ENCODE data around the gene PRPF40B. TPM values are rescaled to one million over a fixed set of nuclear protein-coding genes. Genes with fewer than 3 reads are reported as not detected.

Gene PRPF40B
- total and polyA plus RNA-seq, 9 of the 15 experiments (the other 6 are each of a cell fraction or from before 2014, with no cell fraction given) = 0.55 to 10.6 (median 4.8) TPM

DNA sequence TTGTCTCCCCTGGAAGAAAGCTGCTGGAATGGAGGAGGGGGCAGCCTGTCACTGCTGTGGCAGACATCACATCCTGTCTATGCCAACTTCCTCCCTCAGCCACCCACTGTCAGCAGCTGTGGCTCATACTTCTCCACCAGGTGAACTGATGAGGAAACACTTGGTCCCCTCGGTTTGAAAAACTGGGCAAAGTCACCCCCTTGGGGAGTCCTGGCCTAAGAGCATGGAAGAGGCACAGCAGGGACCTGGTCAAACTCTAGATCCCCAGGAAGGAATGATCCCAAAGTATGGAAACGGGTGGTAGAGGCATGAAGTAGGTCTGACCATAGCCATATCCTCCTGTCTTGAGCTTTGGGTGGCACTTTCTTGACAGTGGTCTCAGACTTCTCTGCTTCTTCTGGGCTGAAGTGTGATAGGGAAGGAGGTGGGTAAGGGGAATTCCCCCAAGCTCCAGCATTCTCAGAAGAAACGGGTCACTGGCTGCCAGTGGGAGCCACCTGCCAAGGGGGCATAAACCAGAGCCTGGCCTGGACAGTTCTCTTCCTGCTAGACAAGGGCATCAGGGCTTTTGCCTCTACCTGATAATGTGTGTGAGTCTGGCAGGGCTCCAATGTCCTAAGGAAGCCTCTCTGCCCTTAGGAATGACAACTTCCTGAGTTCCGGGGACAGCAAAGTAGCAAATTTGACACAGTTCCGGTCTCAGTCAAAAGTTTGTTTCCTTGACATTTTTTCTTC is 47.8 kb downstream of the PRPF40B start (continued):
- peak; percentile 70 for TF ChIP-seq NFIC (IDR thresholded peaks at IDR 0.05)
- TF ChIP-seq, protein P1, sequence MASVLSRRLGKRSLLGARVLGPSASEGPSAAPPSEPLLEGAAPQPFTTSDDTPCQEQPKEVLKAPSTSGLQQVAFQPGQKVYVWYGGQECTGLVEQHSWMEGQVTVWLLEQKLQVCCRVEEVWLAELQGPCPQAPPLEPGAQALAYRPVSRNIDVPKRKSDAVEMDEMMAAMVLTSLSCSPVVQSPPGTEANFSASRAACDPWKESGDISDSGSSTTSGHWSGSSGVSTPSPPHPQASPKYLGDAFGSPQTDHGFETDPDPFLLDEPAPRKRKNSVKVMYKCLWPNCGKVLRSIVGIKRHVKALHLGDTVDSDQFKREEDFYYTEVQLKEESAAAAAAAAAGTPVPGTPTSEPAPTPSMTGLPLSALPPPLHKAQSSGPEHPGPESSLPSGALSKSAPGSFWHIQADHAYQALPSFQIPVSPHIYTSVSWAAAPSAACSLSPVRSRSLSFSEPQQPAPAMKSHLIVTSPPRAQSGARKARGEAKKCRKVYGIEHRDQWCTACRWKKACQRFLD (CRISPR knock-in tag; IDR thresholded peaks at IDR 0.05) = 0 out of 2 replicates have a peak, but pooled peaks have one; percentile 17
- TF ChIP-seq, protein P2, sequence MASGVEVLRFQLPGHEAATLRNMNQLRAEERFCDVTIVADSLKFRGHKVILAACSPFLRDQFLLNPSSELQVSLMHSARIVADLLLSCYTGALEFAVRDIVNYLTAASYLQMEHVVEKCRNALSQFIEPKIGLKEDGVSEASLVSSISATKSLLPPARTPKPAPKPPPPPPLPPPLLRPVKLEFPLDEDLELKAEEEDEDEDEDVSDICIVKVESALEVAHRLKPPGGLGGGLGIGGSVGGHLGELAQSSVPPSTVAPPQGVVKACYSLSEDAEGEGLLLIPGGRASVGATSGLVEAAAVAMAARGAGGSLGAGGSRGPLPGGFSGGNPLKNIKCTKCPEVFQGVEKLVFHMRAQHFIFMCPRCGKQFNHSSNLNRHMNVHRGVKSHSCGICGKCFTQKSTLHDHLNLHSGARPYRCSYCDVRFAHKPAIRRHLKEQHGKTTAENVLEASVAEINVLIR (CRISPR knock-in tag; IDR thresholded peaks at IDR 0.05) = peak; percentile 29; the same call in 1 of the 2 replicates
- no peak for TF ChIP-seq MEF2A (IDR thresholded peaks at IDR 0.05; ENCODE audit: control insufficient read depth, low read depth, low read length)
- TF ChIP-seq ZNF197 (CRISPR knock-in tag; IDR thresholded peaks at IDR 0.05; ENCODE audit: low read depth) = no peak
- no peak for TF ChIP-seq TAL1 (IDR thresholded peaks at IDR 0.05)
- TF ChIP-seq, protein P3, sequence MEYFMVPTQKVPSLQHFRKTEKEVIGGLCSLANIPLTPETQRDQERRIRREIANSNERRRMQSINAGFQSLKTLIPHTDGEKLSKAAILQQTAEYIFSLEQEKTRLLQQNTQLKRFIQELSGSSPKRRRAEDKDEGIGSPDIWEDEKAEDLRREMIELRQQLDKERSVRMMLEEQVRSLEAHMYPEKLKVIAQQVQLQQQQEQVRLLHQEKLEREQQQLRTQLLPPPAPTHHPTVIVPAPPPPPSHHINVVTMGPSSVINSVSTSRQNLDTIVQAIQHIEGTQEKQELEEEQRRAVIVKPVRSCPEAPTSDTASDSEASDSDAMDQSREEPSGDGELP (CRISPR knock-in tag; IDR thresholded peaks at IDR 0.05; ENCODE audit: borderline replicate concordance) = no peak
- no peak for TF ChIP-seq PML (IDR thresholded peaks at IDR 0.05; ENCODE audit: low read length)
- no peak for TF ChIP-seq ARID1B (IDR thresholded peaks at IDR 0.05)
- TF ChIP-seq ZBTB17 (CRISPR knock-in tag; IDR thresholded peaks at IDR 0.05) = 0 out of 2 replicates have a peak, but pooled peaks have one; percentile 17
- 0 out of 4 replicates have a peak, but pooled peaks of 1 of the 2 experiments have one; percentile 20 for TF ChIP-seq MAZ (CRISPR knock-in tag; conservative IDR thresholded peaks at IDR 0.05 in 1 of 2, IDR thresholded peaks at IDR 0.05 in 1 of 2)
- no peak for TF ChIP-seq MXI1 (IDR thresholded peaks at IDR 0.05; ENCODE audit: low read depth, low read length)
- TF ChIP-seq ZNF589 (CRISPR knock-in tag; IDR thresholded peaks at IDR 0.05; ENCODE audit: low read depth) = no peak
- TF ChIP-seq THRAP3 (IDR thresholded peaks at IDR 0.05; ENCODE audit: borderline replicate concordance) = no peak
- TF ChIP-seq, protein P4, sequence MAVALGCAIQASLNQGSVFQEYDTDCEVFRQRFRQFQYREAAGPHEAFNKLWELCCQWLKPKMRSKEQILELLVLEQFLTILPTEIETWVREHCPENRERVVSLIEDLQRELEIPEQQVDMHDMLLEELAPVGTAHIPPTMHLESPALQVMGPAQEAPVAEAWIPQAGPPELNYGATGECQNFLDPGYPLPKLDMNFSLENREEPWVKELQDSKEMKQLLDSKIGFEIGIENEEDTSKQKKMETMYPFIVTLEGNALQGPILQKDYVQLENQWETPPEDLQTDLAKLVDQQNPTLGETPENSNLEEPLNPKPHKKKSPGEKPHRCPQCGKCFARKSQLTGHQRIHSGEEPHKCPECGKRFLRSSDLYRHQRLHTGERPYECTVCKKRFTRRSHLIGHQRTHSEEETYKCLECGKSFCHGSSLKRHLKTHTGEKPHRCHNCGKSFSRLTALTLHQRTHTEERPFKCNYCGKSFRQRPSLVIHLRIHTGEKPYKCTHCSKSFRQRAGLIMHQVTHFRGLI (CRISPR knock-in tag; IDR thresholded peaks at IDR 0.05) = no peak
- TF ChIP-seq, protein P5, sequence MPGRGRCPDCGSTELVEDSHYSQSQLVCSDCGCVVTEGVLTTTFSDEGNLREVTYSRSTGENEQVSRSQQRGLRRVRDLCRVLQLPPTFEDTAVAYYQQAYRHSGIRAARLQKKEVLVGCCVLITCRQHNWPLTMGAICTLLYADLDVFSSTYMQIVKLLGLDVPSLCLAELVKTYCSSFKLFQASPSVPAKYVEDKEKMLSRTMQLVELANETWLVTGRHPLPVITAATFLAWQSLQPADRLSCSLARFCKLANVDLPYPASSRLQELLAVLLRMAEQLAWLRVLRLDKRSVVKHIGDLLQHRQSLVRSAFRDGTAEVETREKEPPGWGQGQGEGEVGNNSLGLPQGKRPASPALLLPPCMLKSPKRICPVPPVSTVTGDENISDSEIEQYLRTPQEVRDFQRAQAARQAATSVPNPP (IDR thresholded peaks at IDR 0.05; ENCODE audit: borderline replicate concordance, insufficient read depth, insufficient read length) = no peak
- TF ChIP-seq ZNF239 (CRISPR knock-in tag; IDR thresholded peaks at IDR 0.05) = 0 out of 2 replicates have a peak, but pooled peaks have one; percentile 9
- no peak for TF ChIP-seq PCBP2 (IDR thresholded peaks at IDR 0.05; ENCODE audit: low read depth, low read length, poor library complexity, severe bottlenecking)
- TF ChIP-seq, protein P6, sequence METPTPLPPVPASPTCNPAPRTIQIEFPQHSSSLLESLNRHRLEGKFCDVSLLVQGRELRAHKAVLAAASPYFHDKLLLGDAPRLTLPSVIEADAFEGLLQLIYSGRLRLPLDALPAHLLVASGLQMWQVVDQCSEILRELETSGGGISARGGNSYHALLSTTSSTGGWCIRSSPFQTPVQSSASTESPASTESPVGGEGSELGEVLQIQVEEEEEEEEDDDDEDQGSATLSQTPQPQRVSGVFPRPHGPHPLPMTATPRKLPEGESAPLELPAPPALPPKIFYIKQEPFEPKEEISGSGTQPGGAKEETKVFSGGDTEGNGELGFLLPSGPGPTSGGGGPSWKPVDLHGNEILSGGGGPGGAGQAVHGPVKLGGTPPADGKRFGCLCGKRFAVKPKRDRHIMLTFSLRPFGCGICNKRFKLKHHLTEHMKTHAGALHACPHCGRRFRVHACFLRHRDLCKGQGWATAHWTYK (CRISPR knock-in tag; IDR thresholded peaks at IDR 0.05) = 0 out of 2 replicates have a peak, but pooled peaks have one; percentile 21
- no peak for TF ChIP-seq ZNF174 (CRISPR knock-in tag; IDR thresholded peaks at IDR 0.05)

Measured in K562 (cell line).